ENCODE data around the gene PRKAR1B. TPM values are rescaled to one million over a fixed set of nuclear protein-coding genes. Genes with fewer than 3 reads are reported as not detected.

Gene PRKAR1B
- polyA plus RNA-seq, 5 donors: 28.8 to 46.7 (median 34.7) TPM

DNA sequence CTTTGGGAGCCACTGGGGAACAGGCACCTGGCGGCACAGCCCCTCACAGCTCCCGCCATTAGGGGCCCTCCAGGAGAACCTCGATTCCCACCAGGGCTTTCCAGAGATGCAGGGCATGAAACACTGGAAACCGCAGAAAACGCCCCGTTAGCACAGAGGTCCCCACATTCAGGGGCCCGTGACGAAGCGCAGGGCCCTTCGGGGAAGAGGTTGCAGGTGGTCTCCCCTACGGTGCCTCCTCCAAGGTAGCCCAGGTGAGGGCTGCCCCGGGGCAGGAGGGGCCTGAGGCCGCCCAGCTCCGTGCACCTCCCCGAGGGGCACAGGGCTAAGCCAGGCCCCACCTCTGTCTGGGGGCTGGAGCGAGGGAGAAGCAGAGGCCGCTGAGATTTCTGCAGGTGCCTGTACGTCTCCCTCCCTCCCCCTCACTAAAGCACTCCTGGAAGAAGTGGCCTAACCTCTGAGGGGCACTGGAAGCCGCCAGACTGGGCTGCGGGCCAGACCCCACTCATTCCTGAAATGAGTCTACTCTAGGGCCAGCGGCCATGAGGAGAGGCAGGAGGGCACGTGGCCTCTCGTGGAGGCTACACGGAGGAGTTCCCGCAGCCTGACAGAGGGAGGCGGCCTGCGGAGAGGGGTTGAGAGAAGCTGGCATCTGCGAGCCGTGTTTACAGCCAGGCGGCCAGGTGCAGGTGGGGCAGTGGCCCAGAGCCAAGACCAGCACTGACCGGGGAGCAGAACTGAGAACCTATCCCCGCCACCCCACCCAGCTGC is 214.4 kb downstream of the PRKAR1B start:
- peak; percentile 69 to 78 for DNase-seq

DNA sequence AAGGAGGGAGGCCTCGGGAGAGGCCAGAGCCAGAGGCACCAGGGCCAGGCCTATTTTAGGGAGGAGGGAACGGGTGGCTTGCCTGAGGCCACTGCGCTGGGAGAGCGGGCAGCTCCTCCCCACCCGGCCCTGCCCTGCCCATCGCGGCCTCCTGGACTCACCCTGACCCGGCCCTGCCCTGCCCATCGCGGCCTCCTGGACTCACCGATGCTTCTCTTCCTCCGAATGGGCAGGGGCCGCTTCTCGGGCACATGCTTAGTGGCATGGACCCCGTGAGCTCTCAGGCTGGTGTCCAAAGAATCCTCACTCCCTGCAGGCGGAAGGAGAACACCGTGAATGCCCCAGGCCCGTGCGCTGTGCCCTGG is 215.0 kb downstream of the PRKAR1B start:
- DNase-seq: no peak

DNA sequence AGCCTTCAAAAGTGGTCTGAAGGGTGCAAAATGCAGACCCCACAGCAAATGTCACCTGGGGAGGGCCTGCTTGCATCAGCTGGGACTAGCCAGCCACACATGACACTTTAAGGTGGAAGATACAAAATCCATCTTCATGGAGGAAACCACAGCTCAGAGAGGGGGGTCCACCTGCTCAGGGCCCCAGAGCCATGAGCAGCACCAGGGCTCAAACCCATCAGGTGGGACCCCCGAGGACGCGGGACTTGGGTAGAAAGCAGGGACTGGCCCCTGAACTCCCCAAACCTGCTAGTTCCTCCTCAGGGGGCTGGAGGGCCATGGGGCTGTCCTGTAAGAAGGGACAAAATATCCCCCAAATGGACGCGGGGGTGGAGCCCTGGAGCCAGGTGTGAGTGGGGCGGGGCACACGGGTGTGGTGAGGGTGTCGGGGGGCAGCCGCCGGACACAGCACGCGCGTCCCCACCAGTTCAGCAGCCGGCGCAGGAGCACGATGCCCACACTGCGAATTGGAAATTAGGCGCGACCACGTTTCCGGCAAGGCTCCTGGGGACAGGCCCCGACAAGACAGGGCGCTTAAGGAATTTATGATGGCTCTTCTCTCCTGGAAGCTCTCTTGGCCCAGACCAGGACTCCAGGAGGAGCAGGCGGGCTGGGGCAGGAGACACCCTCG is 215.5 kb downstream of the PRKAR1B start:
- DNase-seq: no peak

DNA sequence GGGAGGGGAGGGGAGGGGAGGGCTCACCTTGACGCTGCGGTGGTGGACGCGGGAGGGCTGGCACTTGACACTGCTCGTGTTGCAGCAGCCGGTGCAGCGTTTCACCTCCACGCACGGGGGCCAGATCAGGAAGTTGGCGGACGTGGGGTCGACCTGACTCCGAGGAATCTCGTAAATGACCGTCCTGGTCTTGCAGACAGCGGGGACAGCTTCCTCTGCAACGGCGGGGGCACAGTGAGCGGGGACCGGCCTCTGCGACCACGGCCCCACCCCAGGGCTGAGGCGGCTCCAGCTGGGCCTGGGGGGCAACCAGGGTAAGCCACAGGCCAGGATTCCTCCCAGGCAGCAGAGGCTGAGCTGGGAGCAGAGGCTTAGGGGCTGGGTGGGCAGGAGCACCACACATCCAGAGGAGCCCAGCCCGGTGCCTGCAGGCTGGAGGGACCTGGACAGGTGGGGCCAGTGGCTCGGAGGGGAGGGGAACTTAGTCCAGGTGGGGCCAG is 216.2 kb downstream of the PRKAR1B start:
- no peak for DNase-seq

DNA sequence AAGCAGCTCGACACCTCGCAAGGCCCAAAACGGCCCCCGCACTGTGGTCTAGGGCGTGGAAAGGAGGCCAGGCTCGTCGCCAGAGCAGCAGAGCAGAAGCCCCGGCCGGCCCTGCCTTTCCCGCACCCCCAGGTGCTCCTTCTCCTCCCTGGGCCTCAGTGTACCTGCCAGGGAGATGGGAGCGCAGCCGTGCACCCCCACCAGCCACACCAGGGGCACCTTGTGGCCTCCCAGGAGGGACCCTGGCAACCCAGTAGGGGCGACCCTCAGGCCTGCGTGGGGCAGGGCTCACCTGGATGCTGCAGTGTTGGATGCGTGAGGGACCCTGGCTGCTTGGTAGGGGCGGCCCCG is 217.0 kb downstream of the PRKAR1B start:
- DNase-seq: no peak

DNA sequence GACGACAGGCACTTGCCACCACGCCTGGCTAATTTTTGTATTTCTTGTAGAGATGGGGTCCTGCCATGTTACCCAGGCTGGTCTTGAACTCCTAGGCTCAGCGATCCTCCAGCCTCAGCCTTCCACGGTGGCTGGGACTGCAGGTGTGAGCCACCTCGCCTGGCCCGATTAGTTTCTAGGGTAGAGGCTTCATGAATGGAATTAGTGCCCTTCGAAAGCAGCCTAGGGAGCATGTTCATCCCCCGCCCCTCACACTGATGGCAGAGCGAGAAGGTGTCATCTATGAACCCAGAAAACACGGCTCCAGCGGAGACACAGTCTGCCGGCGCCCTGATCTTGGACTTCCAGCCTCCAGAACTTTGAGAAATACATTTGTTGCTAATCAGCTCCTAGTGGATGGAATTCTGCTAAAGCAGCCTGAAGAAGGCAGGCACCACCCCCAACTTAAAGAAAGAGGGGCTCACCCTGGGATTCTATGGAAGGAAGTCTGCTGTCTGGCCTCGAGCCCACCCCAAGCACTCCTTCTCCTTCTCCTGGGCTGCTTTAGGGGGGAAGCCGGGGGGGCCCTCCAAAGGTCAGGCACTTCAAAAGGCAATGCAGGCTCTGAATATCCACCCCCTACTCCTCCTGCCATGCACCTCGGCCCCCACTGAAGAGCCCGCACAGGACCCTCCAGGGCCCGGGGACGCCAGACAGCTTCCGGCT is 217.5 kb downstream of the PRKAR1B start:
- DNase-seq: no peak

DNA sequence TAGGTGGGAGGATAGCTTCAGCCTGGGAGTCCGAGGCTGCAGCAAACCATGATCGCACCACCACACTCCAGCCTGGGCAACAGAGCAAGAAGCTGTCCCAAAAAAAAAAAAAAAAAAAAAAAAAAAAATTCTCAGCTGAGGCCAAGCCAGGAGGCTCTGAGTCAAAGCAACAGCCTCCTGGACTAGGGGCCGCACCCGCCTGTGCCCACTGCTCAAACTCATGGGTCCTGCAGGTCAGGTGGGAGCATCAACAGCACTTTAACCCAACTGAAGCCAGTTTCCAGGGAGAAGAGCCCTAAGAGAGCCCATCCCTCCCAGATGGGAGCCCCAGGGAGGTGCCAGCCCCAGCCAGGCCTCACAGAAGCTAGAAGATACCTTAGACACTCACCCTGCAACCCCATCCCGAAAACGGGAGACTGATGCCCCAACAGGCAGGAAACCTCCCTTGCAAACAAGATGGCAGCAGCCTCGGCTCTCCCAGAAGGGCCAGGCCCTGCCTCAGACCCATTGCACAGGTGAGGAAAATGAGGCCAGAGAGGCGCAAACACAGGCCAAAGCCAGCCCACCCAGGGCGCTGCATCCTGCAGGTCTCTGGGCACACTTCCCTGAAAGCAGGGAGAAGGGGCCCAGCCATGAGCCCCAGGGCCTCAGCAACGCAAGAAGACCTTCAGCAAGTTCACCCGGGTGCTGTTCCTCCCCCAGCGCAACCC is 218.5 kb downstream of the PRKAR1B start:
- no peak for DNase-seq

DNA sequence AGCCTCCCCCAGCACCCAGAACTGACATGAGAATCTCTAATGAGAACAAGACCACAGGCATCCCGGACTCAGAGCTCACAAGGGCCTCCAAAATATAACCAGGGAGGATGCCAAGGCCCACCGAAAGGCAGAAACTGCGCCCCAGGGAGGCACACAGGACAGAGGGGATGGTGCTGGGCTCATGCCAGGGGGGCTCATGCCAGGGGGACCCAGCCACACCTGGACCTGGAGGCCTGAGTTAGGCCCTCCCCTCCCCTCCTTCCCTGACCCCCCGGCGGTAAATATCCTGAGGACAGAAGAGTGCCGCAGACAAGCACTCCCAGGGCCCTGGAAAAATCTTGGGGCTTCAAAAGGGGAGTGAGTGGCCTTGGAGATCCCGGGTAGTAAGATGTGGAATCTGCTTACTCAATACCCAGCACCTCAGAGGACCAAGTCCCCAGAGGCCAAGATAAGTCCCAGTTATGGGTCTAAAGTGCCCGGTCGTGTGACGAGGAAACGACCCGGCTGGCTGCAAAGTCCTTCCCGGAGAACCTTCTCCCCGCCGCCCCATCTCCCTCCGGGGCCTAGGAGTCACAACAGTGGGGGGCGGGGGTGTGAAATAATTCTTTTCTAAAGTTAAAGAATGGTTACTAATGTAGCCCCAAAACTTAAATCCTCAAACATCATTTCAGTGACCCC is 219.3 kb downstream of the PRKAR1B start:
- DNase-seq: no peak

DNA sequence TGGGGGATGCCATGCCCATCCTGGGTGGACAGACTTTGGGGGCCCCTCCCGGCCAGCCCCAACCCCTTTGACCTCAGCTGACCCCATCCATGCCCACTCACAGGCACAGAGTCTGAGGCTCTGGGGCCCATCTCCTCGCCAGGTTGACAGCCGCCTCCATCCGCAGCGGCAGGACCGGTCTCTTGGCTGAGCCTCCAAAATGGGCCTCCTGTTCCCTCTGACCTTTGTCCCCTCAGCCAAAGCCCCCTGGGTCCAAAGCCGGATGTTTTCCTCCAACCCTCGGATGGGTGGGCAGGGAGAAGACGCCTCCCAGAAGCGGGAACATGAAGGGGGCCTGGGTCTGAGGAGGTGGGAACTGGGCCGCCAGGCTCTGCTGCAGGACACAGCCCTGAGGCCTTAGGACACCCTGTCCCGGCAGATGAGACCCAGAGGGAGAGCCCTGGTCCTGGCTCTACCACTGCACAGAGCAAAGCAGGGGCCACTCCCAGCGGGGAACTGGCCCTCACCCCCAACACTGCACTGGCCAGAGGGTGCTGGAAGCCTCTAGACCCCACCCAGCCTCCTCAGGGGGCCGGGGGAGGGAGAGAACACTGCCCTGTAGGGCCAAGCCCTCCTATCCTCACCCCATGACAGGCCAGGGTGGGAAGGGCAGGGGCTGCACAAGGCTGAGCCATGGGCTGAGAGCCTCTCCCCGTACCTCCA is 220.0 kb downstream of the PRKAR1B start:
- no peak for DNase-seq

DNA sequence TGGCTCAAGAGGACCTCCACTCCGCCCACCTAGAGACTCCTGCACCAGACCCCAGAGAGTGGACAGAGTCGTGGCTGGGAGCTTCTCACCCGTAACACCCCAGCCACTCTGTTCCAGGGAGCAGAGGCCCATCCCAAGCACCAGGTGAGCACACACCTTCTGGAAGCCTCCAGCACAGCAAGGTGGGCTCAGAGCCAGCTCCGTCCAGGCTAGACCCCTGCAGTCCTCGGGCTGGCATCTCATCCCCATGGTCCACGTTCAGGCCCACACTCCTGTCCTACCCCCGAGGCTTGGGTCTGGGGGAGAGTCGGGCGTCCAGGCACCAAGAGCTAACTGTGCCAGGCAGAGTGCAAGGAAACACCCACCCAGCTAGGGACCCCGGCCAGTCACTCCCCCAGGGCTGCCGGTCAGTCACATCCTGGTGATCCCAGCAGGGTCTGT is 220.7 kb downstream of the PRKAR1B start:
- no peak for DNase-seq

DNA sequence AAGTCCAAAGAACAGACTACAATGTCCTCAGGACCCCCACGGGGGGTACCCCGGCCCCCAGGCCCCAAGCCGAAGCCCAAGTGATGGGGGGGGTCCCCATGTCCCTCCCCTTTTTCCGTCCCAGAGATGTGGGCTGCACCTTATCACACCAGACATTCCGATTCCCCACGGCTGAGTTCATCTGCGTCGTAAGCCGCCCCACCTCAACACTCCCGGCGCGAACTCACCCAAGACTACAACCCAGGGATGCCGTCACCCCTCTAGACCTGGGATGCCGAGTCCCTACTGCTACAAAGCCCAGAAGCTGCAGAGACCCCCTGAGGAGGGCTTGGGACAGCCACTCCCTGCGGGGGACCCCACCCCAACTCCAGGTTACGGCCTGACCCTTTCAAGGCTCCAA is 221.9 kb downstream of the PRKAR1B start:
- DNase-seq: no peak

DNA sequence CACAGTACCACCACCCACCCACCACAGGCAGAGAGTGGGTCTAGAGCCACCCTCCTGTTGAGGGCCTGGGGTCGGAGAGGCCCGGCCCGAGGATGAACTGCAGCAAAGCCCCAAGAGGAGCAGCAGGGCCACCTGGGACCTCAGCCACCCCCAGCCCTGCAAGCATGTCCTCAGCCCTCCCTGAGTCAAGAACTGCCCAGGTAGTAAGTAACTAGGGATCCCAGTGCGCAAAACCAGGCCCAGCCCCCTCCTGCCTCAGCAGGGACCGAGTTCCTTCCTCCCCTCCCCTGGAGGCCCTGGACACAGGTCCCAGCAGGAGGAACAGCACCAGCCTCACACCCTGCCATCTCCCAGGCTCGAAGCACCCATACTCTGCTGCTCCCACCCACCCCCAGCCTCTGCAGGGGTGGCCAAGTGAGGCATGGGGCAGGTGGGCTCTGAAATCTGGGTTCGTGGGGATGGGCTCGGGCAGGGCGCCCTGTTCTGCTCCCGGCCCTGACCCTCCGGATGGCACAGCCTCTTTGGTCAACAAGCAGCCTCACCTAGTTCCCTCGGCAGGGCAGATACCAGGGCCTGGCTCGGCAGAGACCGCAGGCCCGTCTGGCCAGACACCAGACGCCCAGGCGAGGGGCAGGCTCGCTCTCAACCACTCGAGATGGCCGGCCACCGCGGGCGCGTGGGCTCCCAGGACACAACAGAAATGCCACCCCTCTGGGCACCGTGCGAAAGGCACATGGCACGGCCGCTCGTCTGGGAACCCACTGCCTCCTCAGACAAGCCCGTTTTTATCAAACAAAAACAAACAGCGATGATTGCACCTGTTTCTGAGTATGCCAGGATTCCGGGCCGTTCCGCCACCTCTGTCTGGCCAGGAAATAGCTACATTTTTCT is 222.6 kb downstream of the PRKAR1B start:
- no peak for DNase-seq

DNA sequence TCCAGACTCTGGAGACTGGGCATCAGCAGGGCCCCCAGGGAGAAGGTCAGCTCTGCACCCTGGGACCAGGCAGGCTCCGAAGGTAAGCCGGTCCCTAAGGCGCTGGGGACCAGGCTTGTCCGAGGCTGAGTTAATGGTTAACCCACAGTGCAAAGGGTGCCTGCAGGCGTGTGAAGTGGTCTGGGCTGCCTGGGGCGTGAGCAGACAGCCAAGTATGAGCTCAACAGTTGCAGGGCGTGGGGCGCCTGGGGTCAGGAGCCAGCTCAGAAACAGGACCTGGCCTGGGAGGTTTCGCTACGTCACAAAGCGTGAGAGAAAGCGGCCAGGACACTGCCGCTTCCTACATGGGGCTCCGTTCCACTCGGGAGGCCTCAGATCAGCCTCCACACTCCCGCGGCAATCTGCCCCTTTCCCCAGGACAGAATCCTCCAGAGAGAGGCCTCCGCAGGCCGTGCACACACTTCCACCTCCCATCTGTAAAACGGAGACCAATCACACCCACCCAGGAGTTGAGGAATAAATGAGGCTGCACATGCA is 223.4 kb downstream of the PRKAR1B start:
- no peak for DNase-seq

DNA sequence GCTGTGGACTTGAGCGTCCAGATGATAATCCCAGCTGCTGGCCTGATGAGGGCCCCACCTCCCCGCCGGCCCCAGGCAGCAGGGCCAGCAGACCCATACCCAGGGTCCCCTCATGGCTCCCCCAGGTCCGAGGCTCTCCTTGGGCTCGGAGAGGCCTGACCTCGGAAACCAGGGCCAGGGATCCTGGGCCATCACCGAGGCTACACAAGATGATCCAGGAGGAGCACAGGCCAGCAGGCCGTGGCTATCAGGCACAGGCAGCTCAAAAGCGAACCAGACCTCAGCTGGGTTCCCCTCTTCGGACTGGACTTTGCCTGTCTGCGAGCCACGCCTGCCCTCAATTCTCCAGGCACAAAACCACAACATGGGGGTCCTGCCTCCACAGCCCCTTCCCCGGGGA is 224.8 kb downstream of the PRKAR1B start:
- no peak for DNase-seq

DNA sequence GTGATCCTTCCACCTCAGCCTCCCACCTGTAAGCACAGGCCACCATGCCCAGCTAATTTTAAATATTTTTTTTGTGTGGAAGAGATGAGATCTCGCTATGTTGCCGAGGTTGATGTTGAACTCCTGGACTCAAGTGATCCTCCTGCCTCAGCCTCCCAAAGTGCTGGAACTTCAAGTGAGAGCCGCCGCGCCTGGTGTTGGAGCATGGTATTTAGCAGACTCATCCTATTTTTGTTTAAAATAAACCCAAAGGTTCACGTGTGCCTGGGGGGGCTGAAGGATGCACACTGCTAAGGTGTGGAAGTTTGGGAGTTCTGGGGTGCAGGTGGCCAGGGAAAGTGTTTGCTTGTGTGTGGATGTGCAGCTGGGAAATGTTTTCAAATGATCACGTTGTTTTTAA is 225.6 kb downstream of the PRKAR1B start:
- no peak for DNase-seq

DNA sequence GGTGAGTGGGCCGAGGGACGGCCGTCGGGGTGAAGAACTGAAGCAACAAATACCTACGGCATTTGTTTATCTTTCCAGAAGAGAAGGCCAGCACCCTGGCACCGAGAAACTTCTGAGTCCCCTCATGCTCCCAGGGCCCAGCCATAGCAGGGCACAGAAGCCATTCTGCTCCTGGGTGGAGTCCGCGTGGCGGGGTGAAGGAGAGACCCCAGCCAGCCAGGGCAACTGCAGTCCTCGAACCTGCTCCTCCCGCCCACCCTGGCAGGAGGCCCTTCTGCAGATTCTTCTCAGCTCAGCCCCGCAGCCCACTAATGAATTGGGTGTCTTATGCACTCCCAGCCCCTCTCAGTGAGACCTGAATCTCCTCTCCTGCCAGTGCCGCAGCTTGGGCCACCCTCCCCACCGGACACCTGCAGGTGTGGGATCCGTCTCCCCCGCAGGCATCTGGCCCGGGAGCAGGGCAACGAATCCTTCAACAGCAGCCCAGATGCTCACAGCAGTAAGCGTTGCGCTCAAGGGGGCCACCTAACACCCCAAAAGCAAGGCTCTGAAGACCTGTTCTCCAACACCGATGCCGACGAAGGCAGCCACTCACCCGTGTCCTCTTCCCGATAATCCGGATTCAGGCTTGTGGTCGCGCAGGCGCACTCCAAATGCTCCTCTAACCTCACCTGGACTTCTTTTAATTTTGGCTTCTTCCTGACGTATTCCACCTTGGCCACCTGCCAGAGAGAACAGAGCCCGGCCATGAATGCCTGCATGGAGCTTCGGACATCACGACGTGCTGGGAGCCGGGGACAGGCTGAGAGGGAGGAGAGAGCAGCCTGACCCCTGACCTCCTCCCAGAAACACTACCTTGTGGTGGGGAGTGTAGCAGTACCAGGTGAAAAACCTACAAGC is 226.3 kb downstream of the PRKAR1B start:
- no peak for DNase-seq

DNA sequence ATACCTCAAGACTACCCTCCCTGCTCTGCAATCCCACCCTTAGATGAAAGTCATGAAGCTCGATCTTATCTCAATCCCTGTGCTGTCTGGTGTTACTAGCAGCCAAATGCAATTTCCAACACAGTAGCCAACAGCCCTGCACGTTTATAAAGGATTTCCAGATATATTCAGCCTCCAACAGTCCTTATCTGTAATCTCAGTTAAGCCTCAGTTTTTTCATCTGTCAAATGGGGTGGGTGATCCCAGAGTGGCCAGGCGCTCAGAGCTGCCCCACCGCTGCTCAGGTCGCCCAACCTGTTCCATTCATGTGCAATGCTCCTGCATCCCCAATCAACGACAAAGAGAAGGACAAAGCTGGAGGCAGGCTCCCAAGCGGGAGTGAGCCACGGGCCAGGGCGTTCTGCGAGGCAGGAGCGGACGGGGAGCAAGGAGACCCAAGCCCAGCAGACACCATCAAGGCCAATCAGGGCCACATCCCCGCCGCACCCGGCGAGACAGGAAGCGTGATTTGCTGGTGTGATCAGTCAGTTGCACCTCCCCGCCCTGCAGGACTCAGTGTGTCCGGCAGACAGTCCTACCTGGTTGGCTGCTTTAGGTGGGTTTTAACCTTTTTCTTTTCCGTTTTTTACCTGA is 227.1 kb downstream of the PRKAR1B start:
- DNase-seq: no peak
